ENCODE measurements around the gene SCT.

DNA sequence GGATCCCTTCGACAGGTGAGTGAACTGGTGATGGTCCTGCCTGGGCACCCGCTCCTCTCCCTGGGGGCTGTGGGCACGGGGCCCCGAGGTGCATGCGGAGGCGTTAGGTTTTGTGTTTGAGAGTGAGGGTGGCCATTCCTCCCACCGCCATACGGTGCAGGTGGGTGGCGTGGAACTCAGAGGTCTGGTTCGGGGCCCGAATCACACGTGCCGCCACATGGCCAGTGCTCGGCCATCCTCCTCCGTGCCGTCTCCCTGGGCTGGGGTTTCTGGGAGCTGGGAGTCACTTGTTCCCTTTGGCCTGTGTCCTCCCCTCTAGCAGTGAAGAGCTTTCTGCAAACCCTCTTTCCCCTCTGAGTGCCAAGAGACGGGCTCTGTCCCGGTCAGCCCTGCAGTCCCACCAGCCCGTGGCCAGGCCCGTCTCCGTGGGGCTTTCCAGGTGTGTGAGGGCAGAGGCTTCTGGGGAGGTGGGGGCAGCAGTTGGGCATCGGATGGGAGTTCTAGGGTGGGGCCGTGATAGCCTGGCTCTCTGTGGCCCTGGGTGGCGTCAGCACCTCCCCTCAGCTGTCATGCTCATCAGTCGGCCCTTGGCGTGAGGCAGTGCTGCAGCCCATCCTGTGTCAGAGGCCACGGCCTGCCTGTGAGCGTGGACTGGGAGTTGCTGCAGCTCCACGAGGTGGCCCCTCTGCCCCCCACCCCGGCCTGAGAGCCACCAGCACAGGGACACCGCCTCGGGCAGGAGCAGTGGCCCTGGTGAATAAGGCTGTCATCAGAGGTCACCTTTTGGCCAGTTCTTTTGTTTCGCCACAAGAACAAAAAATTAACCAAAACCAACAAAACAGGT, 21.5 kb downstream of the SCT start:
- no peak for TF ChIP-seq SUZ12 (IDR thresholded peaks at IDR 0.05; ENCODE audit: extremely low read depth, insufficient read depth, insufficient read length)
- no peak for TF ChIP-seq YY1 (IDR thresholded peaks at IDR 0.05; ENCODE audit: insufficient read depth, insufficient read length)

All from NT2/D1 (cell line).